ENCODE measurements around the gene OPTN. TPM values are rescaled to one million over a fixed set of nuclear protein-coding genes. Genes with fewer than 3 reads are reported as not detected.

The OPTN gene
- total RNA-seq, 1 experiment from 2014 or later, result 79.6 TPM

GRCh38 chr10:13102002-13102794 is 2.2 kb downstream of the OPTN start:
- Mint-ChIP-seq H3K4me3 (ENCODE audit: unreplicated experiment) (peak overlapping the region; percentile 83), H3K27ac (ENCODE audit: low read depth, unreplicated experiment) (peak overlapping the region; percentile 87), H3K9me3 (ENCODE audit: unreplicated experiment) (no peaks in the 10 kb centered on the region), H3K27me3 (ENCODE audit: insufficient read depth, unreplicated experiment) (no peaks in the 10 kb centered on the region), H3K4me1 (ENCODE audit: insufficient read depth, unreplicated experiment) (peaks cover 31% of the 10 kb centered on the region), H3K36me3 (ENCODE audit: insufficient read depth, unreplicated experiment) (peaks cover 14% of the 10 kb centered on the region)
- no TSS peak for BruUV-seq (replicated peaks)
- ChIA-PET CTCF (interaction anchor here (0.7 kb wide), 1 partner anchor 61 kb away, joined by 4 read pairs; no protein-coding TSS in a partner anchor), POLR2A (no interaction called here)
- intact Hi-C loops (cut with micrococcal nuclease), result no loop called here
- no peak for TF ChIP-seq CTCF (IDR thresholded peaks at IDR 0.05; ENCODE audit: unreplicated experiment)
- no peak for DNase-seq (ENCODE audit: unreplicated experiment)

GRCh38 chr10:13103554-13103953 is 3.6 kb downstream of the OPTN start:
- TF ChIP-seq CTCF (IDR thresholded peaks at IDR 0.05; ENCODE audit: unreplicated experiment), result no peak
- Mint-ChIP-seq H3K27me3 (ENCODE audit: insufficient read depth, unreplicated experiment) (no peaks in the 10 kb centered on the region), H3K27ac (ENCODE audit: low read depth, unreplicated experiment) (no peak overlapping the region), H3K36me3 (ENCODE audit: insufficient read depth, unreplicated experiment) (peaks cover 21% of the 10 kb centered on the region), H3K9me3 (ENCODE audit: unreplicated experiment) (no peaks in the 10 kb centered on the region), H3K4me1 (ENCODE audit: insufficient read depth, unreplicated experiment) (peaks cover 31% of the 10 kb centered on the region), H3K4me3 (ENCODE audit: unreplicated experiment) (no peak overlapping the region)
- no TSS peak for BruUV-seq (replicated peaks)
- CTCF ChIA-PET, result interaction anchor here (0.6 to 0.7 kb wide), 2 partner anchors 160 to 852 kb away, joined by 3 to 4 read pairs; no protein-coding TSS in a partner anchor
- POLR2A ChIA-PET, result no interaction called here
- intact Hi-C loops (cut with micrococcal nuclease), result no loop called here
- DNase-seq (ENCODE audit: unreplicated experiment), result no peak

- Mint-ChIP-seq H3K9me3 (ENCODE audit: unreplicated experiment) (no peaks in the 10 kb centered on the region), H3K4me3 (ENCODE audit: unreplicated experiment) (no peak overlapping the region), H3K27ac (ENCODE audit: low read depth, unreplicated experiment) (no peak overlapping the region), H3K36me3 (ENCODE audit: insufficient read depth, unreplicated experiment) (peaks cover 32% of the 10 kb centered on the region), H3K27me3 (ENCODE audit: insufficient read depth, unreplicated experiment) (no peaks in the 10 kb centered on the region), H3K4me1 (ENCODE audit: insufficient read depth, unreplicated experiment) (peaks cover 22% of the 10 kb centered on the region)
- intact Hi-C loops (cut with micrococcal nuclease), result no loop called here
- TF ChIP-seq CTCF (IDR thresholded peaks at IDR 0.05; ENCODE audit: unreplicated experiment), result no peak
- DNase-seq (ENCODE audit: unreplicated experiment), result no peak
- ChIA-PET POLR2A (no interaction called here), CTCF (interaction anchor here (1.0 kb wide), 1 partner anchor 432 kb away, joined by 3 read pairs; no protein-coding TSS in a partner anchor)
- BruUV-seq (replicated peaks), result no TSS peak
These were observed 4.7 kb downstream of the OPTN start for GRCh38 chr10:13104697-13105096.

- Mint-ChIP-seq H3K4me3 (ENCODE audit: unreplicated experiment) (no peak overlapping the region), H3K9me3 (ENCODE audit: unreplicated experiment) (no peaks in the 10 kb centered on the region), H3K4me1 (ENCODE audit: insufficient read depth, unreplicated experiment) (peaks cover 25% of the 10 kb centered on the region), H3K27ac (ENCODE audit: low read depth, unreplicated experiment) (no peak overlapping the region), H3K27me3 (ENCODE audit: insufficient read depth, unreplicated experiment) (no peaks in the 10 kb centered on the region), H3K36me3 (ENCODE audit: insufficient read depth, unreplicated experiment) (peaks cover 37% of the 10 kb centered on the region)
- no peak for DNase-seq (ENCODE audit: unreplicated experiment)
- ChIA-PET CTCF (no interaction called here), POLR2A (no interaction called here)
- BruUV-seq (replicated peaks), result no TSS peak
- no peak for TF ChIP-seq CTCF (IDR thresholded peaks at IDR 0.05; ENCODE audit: unreplicated experiment)
- intact Hi-C loops (cut with micrococcal nuclease), result no loop called here
These were observed 5.2 kb downstream of the OPTN start for GRCh38 chr10:13105184-13105583.
